ENCODE measurements around the gene ADARB1. TPM values are rescaled to one million over a fixed set of nuclear protein-coding genes. Genes with fewer than 3 reads are reported as not detected.

ADARB1 gene
- total RNA-seq, 1 donor from 2014 or later, result 5.1 TPM

- Histone ChIP-seq H3K9me3 (ENCODE audit: low read depth) (no peaks in the 10 kb centered on the region), H3K4me1 (no peaks in the 10 kb centered on the region), H3K9ac (no peak overlapping the region), H3K79me2 (ENCODE audit: low read depth) (peaks cover 18% of the 10 kb centered on the region), H3K36me3 (peaks cover 18% of the 10 kb centered on the region), H3K27me3 (no peaks in the 10 kb centered on the region), H3K27ac (no peak overlapping the region), H3F3A (ENCODE audit: low read depth) (peaks cover 11% of the 10 kb centered on the region), H4K20me1 (ENCODE audit: low read depth) (no peaks in the 10 kb centered on the region), H3K4me2 (no peak overlapping the region), H2AFZ (replicated peaks) (no peak overlapping the region), H3K4me3 (no peak overlapping the region)
- DNase-seq (ENCODE audit: low spot score), result no peak
- H3K9me3 Mint-ChIP-seq, result peaks cover 6% of the 10 kb centered on the region
- no peak for TF ChIP-seq EZH2phosphoT487 (IDR thresholded peaks at IDR 0.05)
- TF ChIP-seq EZH2 (IDR thresholded peaks at IDR 0.05), result no peak
- H3K4me1 Mint-ChIP-seq, result no peaks in the 10 kb centered on the region
- H3K27me3 Mint-ChIP-seq (ENCODE audit: insufficient read depth, low read depth), result peaks cover 5% of the 10 kb centered on the region
- no peak overlapping the region for H3K27ac Mint-ChIP-seq
- H3K4me3 Mint-ChIP-seq, result peak overlapping the region; percentile 41
- H3K36me3 Mint-ChIP-seq, result peaks cover 32% of the 10 kb centered on the region
These were observed 192.4 kb downstream of the ADARB1 start for GRCh38 chr21:45266518-45267389.

GRCh38 chr21:45267390-45267760 lies 193.0 kb downstream of the ADARB1 start:
- H3K4me2 ChIP-seq, result no peak overlapping the region
- no peak overlapping the region for H3K27ac Mint-ChIP-seq
- DNase-seq (ENCODE audit: low spot score), result no peak
- H3K27me3 ChIP-seq, result no peaks in the 10 kb centered on the region
- peaks cover 32% of the 10 kb centered on the region for H3K36me3 Mint-ChIP-seq
- H2AFZ ChIP-seq (replicated peaks), result no peak overlapping the region
- peak overlapping the region; percentile 41 for H3K4me3 Mint-ChIP-seq
- H4K20me1 ChIP-seq (ENCODE audit: low read depth), result no peaks in the 10 kb centered on the region
- no peaks in the 10 kb centered on the region for H3K4me1 ChIP-seq
- no peaks in the 10 kb centered on the region for H3K9me3 ChIP-seq (ENCODE audit: low read depth)
- H3K4me3 ChIP-seq, result no peak overlapping the region
- H3K4me1 Mint-ChIP-seq, result no peaks in the 10 kb centered on the region
- no peak overlapping the region for H3K27ac ChIP-seq
- H3F3A ChIP-seq (ENCODE audit: low read depth), result peaks cover 9% of the 10 kb centered on the region
- H3K9me3 Mint-ChIP-seq, result peaks cover 6% of the 10 kb centered on the region
- H3K79me2 ChIP-seq (ENCODE audit: low read depth), result peaks cover 25% of the 10 kb centered on the region
- peaks cover 5% of the 10 kb centered on the region for H3K27me3 Mint-ChIP-seq (ENCODE audit: insufficient read depth, low read depth)
- no peak for TF ChIP-seq EZH2 (IDR thresholded peaks at IDR 0.05)
- no peak for TF ChIP-seq EZH2phosphoT487 (IDR thresholded peaks at IDR 0.05)
- TF ChIP-seq CTCF (IDR thresholded peaks at IDR 0.05), result no peak
- no peak overlapping the region for H3K9ac ChIP-seq
- H3K36me3 ChIP-seq, result peaks cover 21% of the 10 kb centered on the region

- Mint-ChIP-seq H3K36me3 (peaks cover 21% of the 10 kb centered on the region), H3K4me1 (no peaks in the 10 kb centered on the region), H3K4me3 (no peak overlapping the region), H3K27me3 (ENCODE audit: insufficient read depth, low read depth) (peaks cover 5% of the 10 kb centered on the region), H3K27ac (no peak overlapping the region), H3K9me3 (peaks cover 6% of the 10 kb centered on the region)
- Histone ChIP-seq H2AFZ (replicated peaks) (no peak overlapping the region), H3K27me3 (no peaks in the 10 kb centered on the region), H4K20me1 (ENCODE audit: low read depth) (no peaks in the 10 kb centered on the region), H3F3A (ENCODE audit: low read depth) (peaks cover 5% of the 10 kb centered on the region), H3K4me1 (no peaks in the 10 kb centered on the region), H3K4me3 (no peak overlapping the region), H3K79me2 (ENCODE audit: low read depth) (peaks cover 49% of the 10 kb centered on the region), H3K9ac (no peak overlapping the region), H3K4me2 (no peak overlapping the region), H3K27ac (no peak overlapping the region), H3K36me3 (peaks cover 26% of the 10 kb centered on the region), H3K9me3 (ENCODE audit: low read depth) (no peaks in the 10 kb centered on the region)
- DNase-seq (ENCODE audit: low spot score), result no peak
- TF ChIP-seq EZH2 (IDR thresholded peaks at IDR 0.05) (no peak), EZH2phosphoT487 (IDR thresholded peaks at IDR 0.05) (no peak), CTCF (IDR thresholded peaks at IDR 0.05) (no peak)
These were observed 195.5 kb downstream of the ADARB1 start for GRCh38 chr21:45269861-45270260.

GRCh38 chr21:45270306-45270821 lies 196.0 kb downstream of the ADARB1 start:
- Mint-ChIP-seq H3K27me3 (ENCODE audit: insufficient read depth, low read depth) (peaks cover 5% of the 10 kb centered on the region), H3K36me3 (peaks cover 19% of the 10 kb centered on the region), H3K4me1 (no peaks in the 10 kb centered on the region), H3K4me3 (no peak overlapping the region), H3K27ac (no peak overlapping the region), H3K9me3 (peaks cover 6% of the 10 kb centered on the region)
- peaks cover 54% of the 10 kb centered on the region for H3K79me2 ChIP-seq (ENCODE audit: low read depth)
- H3K27me3 ChIP-seq, result no peaks in the 10 kb centered on the region
- H3K9me3 ChIP-seq (ENCODE audit: low read depth), result no peaks in the 10 kb centered on the region
- H4K20me1 ChIP-seq (ENCODE audit: low read depth), result no peaks in the 10 kb centered on the region
- H3K4me2 ChIP-seq, result no peak overlapping the region
- H3F3A ChIP-seq (ENCODE audit: low read depth), result peaks cover 5% of the 10 kb centered on the region
- no peaks in the 10 kb centered on the region for H3K4me1 ChIP-seq
- TF ChIP-seq EZH2phosphoT487 (IDR thresholded peaks at IDR 0.05), result no peak
- peak; percentile 4 for TF ChIP-seq CTCF (IDR thresholded peaks at IDR 0.05)
- H3K9ac ChIP-seq, result no peak overlapping the region
- H3K27ac ChIP-seq, result no peak overlapping the region
- no peak overlapping the region for H2AFZ ChIP-seq (replicated peaks)
- H3K36me3 ChIP-seq, result peaks cover 31% of the 10 kb centered on the region
- H3K4me3 ChIP-seq, result no peak overlapping the region
- no peak for DNase-seq (ENCODE audit: low spot score)
